Smooth muscle cell (in vitro differentiated cells): ENCODE measurements around the gene COQ8A. TPM values are rescaled to one million over a fixed set of nuclear protein-coding genes. Genes with fewer than 3 reads are reported as not detected.

Experiments used
- DNase-seq: peaks from one replicate; lab custom pipeline; 2025; ENCODE audit not compliant: unreplicated experiment; lab: John Stamatoyannopoulos, UW
- H2AFZ ChIP-seq: fragments of 200-600 bp; sonication (generic); 2 replicates; pipeline ENCODE4 v1.6.0; 2016; ENCODE audit warnings: antibody characterized with exemption, low read depth, mild to moderate bottlenecking
- H3F3A ChIP-seq: fragments of 200-600 bp; sonication (generic); 2 replicates; pipeline ENCODE4 v1.6.0; 2017; ENCODE audit warnings: antibody characterized with exemption, low read depth
- H3K27ac ChIP-seq: fragments of 200-600 bp; sonication (generic); 2 replicates; pipeline ENCODE4 v1.5.1; 2016; ENCODE audit warnings: low read depth, mild to moderate bottlenecking
- H3K27me3 ChIP-seq: fragments of 200-600 bp; sonication (generic); 2 replicates; pipeline ENCODE4 v1.6.1; 2016; ENCODE audit warnings: low read depth, mild to moderate bottlenecking
- H3K36me3 ChIP-seq: fragments of 200-600 bp; sonication (generic); 2 replicates; pipeline ENCODE4 v1.5.1; 2016; ENCODE audit warnings: low read depth
- H3K4me1 ChIP-seq: fragments of 200-600 bp; sonication (generic); 2 replicates; pipeline ENCODE4 v1.5.1; 2016; ENCODE audit warnings: low read depth
- H3K4me2 ChIP-seq: fragments of 200-600 bp; sonication (generic); 2 replicates; pipeline ENCODE4 v1.6.0; 2016; ENCODE audit warnings: mild to moderate bottlenecking
- H3K4me3 ChIP-seq: fragments of 200-600 bp; sonication (generic); 2 replicates; pipeline ENCODE4 v1.5.1; 2016; ENCODE audit warnings: mild to moderate bottlenecking
- H3K79me2 ChIP-seq: fragments of 200-600 bp; sonication (generic); 2 replicates; pipeline ENCODE4 v1.6.0; 2016; ENCODE audit warnings: low read depth, mild to moderate bottlenecking
- H3K9ac ChIP-seq: fragments of 200-600 bp; sonication (generic); 2 replicates; pipeline ENCODE4 v1.6.0; 2016; ENCODE audit warnings: low read depth
- H3K9me3 ChIP-seq: fragments of 200-600 bp; sonication (generic); replicated peaks from 2 replicates; pipeline ENCODE4 v1.5.1; 2016; ENCODE audit warnings: low read depth
- H4K20me1 ChIP-seq: fragments of 200-600 bp; sonication (generic); 2 replicates; pipeline ENCODE4 v1.6.0; 2016; ENCODE audit warnings: low read depth
- WGBS: methylation state at CpG from one replicate; pipeline ENCODE4 v1.1.7; 2016; ENCODE audit warnings: low lambda C conversion rate; 5-methylcytosine and 5-hydroxymethylcytosine counted together
- polyA plus RNA-seq: library from polyadenylated mRNA; unstranded; fragments of >200 nt; fragmentation: Nextera tagmentation; extraction: Ambion mirVana; gene quantifications from 2 replicates; pipeline ENCODE4 v1.2.1, GENCODE V29; 2016
- total RNA-seq: library from RNA; depleted of rRNA; stranded (reverse); fragments of >200 nt; gene quantifications from 2 replicates; pipeline ENCODE4 v1.2.3, GENCODE V29; 2014
- TF ChIP-seq, protein P1 (sequence below): fragments of 200-600 bp; sonication (generic); IDR thresholded peaks from 2 replicates; pipeline ENCODE4 v1.5.1; 2017; ENCODE audit warnings: borderline replicate concordance, mild to moderate bottlenecking, antibody characterized with exemption; ENCODE audit not compliant: insufficient read depth, poor library complexity, severe bottlenecking

COQ8A gene
- total and polyA plus RNA-seq, 2 experiments from 2014 or later, result 3.1 to 3.4 TPM

DNA sequence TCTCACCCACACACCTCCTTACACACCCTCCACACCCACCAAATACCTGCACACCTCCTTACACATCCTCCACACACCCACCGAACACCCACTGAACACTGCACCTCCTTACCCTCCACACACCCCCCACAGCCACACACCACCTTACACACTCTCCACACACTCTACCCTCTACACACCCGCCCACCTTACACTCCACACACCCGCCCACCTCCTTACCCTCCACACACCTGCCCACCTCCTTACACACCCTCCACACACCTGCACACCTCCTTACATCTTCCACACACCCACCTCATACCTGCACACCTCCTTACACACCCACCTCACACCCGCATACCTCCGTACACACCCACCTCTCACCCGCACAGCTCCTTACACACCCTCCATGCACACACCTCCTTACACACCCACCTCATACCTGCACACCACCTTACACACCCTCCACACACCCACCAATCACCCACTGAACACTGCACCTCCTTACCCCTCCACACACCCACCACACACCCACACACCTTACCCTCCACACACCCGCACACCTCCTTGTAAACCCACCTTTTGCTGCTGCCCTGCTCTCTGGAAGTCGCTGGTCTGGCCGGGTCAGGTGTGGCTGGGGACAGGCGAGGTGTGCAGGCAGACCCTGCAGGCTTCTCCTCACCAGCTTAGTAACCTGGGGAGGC, 38.5 kb downstream of the COQ8A start:
- 93% methylated on average over 7 of the region's 10 CpGs for WGBS
- no peaks in the 10 kb centered on the region for H3K27me3 ChIP-seq
- H3K27ac ChIP-seq, result no peak overlapping the region
- no peaks in the 10 kb centered on the region for H3K36me3 ChIP-seq
- DNase-seq, result no peak
- H3K4me3 ChIP-seq, result no peak overlapping the region
- H3K79me2 ChIP-seq, result no peaks in the 10 kb centered on the region
- peaks cover 21% of the 10 kb centered on the region for H3K4me1 ChIP-seq
- H2AFZ ChIP-seq, result no peak overlapping the region
- no peak overlapping the region for H3K9ac ChIP-seq
- no peak overlapping the region for H3K4me2 ChIP-seq
- no peaks in the 10 kb centered on the region for H3F3A ChIP-seq
- no peaks in the 10 kb centered on the region for H4K20me1 ChIP-seq
- TF ChIP-seq, protein P1, sequence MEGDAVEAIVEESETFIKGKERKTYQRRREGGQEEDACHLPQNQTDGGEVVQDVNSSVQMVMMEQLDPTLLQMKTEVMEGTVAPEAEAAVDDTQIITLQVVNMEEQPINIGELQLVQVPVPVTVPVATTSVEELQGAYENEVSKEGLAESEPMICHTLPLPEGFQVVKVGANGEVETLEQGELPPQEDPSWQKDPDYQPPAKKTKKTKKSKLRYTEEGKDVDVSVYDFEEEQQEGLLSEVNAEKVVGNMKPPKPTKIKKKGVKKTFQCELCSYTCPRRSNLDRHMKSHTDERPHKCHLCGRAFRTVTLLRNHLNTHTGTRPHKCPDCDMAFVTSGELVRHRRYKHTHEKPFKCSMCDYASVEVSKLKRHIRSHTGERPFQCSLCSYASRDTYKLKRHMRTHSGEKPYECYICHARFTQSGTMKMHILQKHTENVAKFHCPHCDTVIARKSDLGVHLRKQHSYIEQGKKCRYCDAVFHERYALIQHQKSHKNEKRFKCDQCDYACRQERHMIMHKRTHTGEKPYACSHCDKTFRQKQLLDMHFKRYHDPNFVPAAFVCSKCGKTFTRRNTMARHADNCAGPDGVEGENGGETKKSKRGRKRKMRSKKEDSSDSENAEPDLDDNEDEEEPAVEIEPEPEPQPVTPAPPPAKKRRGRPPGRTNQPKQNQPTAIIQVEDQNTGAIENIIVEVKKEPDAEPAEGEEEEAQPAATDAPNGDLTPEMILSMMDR, result no peak
- H3K9me3 ChIP-seq, result no peaks in the 10 kb centered on the region

DNA sequence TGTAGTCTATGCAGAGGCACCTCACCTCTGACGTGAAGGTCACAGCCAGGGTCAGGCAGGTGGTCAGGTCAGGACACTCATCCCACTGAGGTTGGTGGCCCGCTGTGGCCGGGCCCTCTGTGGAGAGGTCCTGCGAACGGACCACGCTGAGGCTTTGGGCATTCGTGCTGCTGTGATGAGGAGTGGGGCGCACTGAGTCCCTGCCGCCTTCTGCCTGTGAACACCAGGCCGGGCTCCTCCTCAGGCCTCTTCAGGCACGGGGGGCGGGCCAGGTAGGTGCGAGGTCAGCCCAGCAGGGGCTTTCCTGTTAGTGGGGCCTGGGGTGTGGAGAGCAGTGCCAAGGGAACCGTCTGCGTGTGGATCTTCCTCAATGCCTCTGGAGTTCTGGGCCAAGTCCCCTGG, 39.0 kb downstream of the COQ8A start:
- Histone ChIP-seq H3F3A (no peaks in the 10 kb centered on the region), H3K4me2 (no peak overlapping the region), H3K36me3 (no peaks in the 10 kb centered on the region), H3K27me3 (no peaks in the 10 kb centered on the region), H3K9ac (no peak overlapping the region), H3K27ac (no peak overlapping the region), H3K4me3 (no peak overlapping the region), H2AFZ (no peak overlapping the region), H3K4me1 (peaks cover 16% of the 10 kb centered on the region), H3K9me3 (no peaks in the 10 kb centered on the region), H4K20me1 (no peaks in the 10 kb centered on the region), H3K79me2 (no peaks in the 10 kb centered on the region)
- 90% methylated on average over 15 of the region's 15 CpGs for WGBS
- no peak for DNase-seq
- TF ChIP-seq, protein P1, result no peak

- H3K4me2 ChIP-seq, result no peak overlapping the region
- WGBS, result 90% methylated on average over 11 of the region's 12 CpGs
- H3K4me1 ChIP-seq, result peaks cover 12% of the 10 kb centered on the region
- H3K27me3 ChIP-seq, result no peaks in the 10 kb centered on the region
- no peak overlapping the region for H2AFZ ChIP-seq
- H3F3A ChIP-seq, result no peaks in the 10 kb centered on the region
- DNase-seq, result no peak
- H3K79me2 ChIP-seq, result no peaks in the 10 kb centered on the region
- H3K27ac ChIP-seq, result no peak overlapping the region
- no peaks in the 10 kb centered on the region for H4K20me1 ChIP-seq
- TF ChIP-seq, protein P1, result no peak
- H3K9me3 ChIP-seq, result no peaks in the 10 kb centered on the region
- no peaks in the 10 kb centered on the region for H3K36me3 ChIP-seq
- H3K9ac ChIP-seq, result no peak overlapping the region
- no peak overlapping the region for H3K4me3 ChIP-seq
Observed at GRCh38 chr1:226979517-226980121, 39.5 kb downstream of the COQ8A start.
